ENCODE data around the gene DTX1.

DNA sequence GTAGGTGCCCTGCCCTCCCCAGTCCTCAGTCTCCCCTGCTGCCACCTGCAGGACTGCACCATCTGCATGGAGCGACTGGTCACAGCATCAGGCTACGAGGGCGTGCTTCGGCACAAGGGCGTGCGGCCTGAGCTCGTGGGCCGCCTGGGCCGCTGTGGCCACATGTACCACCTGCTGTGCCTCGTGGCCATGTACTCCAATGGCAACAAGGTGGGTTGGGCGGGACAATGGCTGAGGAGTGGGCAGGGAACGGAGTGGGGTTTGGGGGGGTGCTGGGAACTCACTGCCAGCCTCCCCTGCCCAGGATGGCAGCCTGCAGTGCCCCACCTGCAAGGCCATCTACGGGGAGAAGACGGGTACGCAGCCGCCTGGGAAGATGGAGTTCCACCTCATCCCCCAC lies 38.2 kb downstream of the DTX1 start:
- TF ChIP-seq CTCF (IDR thresholded peaks at IDR 0.05) = no peak
- TF ChIP-seq POLR2A (IDR thresholded peaks at IDR 0.05) = no peak
